Cerebellar cortex (tissue), 1 donor: ENCODE results near the gene NKD2.
"Not testable (repeated sequence)": the region's sequence is repeated elsewhere in the genome, so short reads cannot be mapped to it uniquely, and the experiment has no call there.

Experiments used
- DNase-seq: peaks from one replicate; pipeline ENCODE4 v3.0.0-alpha.2; 2015; ENCODE audit warnings: low spot score

NKD2 gene

DNA sequence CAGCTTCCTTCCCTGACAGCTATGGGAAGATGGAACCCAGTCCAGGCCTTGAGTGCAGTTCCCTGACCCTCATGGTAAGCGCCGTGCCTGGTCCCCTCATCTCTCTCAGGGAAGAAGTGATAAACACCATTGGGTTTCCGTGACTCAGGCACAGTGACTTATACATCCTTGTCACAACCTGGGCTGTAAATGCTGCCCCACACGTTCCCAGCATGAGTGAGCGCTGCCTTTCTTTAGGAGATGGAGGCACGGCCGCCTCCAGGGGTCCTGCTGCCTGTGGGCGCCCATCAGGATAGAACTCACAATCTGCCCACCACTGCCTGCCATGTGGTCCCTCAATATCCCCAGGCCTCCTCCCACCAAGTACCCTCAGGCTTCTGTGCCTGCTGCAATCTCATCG, 8.3 kb upstream of the NKD2 start:
- DNase-seq = no peak

DNA sequence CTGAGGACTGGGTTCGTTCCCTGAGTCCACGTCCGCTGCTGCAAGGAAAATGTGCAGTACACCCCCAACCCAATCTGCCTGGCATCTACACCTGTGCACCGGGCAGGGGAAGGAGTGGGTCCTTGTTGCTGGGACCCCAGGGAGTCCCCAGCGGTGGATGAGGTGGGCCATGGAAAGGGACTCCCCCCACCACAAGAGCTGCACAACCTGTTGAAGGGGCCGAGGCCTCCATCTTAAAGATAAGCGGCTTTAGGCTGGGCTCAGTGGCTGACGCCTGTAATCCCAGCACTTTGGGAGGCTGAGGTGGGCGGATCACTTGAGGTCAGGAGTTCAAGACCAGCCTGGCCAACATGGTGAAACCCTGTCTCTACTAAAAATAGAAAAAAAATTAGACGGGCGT, 7.8 kb upstream of the NKD2 start:
- not testable (repeated sequence) for DNase-seq

DNA sequence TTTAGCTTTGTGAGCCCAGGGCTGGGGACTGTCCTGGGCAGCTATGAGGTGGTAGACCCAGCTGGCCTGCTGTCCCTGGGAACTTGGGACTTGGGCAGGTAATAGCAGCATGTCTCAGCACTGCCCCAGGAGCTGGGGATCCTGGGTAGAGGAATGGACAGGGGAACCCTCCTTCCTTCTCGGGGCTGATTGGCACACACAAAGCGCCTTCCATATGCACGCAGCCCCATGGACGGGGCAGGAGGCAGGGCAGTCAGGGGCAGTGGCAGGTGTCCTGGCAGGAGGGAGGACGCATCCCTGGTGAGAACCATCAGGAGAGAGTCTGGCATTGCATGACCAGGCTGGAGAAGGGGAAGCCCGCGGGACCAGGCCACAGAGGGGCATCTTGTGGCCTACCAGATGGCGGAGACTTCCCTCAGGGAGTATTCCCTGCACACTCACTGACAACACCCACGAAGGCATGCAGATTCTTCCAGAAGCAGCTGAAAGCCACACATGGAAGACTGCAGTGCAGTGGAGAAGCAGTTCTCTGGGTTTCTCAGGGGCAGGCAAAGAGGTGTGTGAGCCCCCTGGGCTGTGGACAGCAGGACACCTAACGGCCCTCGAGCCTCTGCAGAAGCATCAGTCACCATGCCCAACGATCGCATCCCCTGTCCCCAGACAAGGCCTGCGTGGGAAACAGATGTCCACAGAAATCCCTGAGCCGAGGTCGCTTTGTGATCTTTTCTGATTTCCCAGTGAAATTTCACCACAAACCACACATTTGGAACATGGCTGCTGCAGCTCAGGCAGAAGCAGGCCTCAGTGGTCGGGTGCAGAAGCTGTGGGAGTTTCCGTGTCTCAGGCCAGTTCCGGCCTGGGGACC, 7.0 kb upstream of the NKD2 start:
- DNase-seq = no peak

DNA sequence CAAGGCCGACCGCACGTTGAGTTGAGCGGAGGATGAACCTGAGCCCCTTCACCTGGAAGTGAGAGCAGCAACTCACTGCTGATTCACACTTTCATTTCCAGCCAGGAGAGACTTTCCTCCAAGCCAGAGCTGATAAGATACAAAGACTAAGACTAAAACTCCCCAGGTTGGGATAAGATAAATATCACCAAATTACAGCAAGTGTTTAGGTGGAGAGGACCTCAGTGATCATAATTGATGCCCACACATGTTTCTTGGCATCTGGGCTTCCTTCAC, 6.4 kb upstream of the NKD2 start:
- no peak for DNase-seq

DNA sequence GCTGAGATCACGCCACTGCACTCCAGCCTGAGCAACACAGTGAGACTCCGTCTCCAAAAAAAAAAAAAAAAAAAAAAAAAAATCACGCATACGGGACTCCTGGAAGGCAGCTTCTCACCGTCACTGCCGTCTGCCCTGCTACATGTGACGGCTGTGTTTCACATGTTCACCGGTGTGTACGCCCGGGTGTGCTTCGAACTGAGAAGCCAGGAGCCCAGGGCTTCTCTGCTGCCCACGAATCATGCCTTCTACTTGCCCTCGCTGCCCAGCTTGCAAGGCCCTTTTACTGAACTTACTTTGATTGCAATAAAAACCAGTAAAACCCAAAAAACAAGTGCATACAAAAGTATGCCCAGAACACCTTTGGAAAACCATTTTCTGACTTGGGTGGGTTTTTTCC, 5.8 kb upstream of the NKD2 start:
- no peak for DNase-seq

DNA sequence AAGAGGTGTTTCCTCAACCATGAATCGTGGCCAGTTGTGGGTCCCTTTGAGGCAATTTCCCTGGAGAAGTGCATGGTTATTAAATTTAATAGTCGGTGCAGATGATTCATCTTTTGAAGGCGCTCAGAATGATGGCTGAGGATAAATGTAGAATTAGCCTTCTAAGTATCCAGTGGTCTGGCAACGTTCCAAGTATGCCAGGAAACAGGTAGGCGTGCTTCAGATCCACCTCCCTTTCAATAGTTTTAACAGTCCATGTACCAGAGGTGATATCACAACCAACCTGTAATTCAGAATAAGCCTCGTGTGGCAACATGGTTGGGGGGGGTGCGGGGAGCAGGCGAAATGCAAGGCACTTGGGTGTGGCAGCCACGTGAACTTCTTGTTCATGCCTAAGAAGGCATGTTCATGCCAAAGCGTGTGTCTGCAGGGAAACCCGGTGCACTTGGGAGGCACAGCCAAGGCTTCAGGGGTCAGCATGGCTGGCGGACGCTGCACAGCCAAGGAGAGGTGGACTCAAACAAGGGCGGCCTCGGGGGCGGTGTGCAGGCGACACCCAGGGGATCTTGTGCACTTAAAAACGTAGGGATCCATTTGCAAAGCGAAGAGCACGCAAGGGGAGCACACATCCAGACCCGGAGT, 5.2 kb upstream of the NKD2 start:
- DNase-seq = no peak

DNA sequence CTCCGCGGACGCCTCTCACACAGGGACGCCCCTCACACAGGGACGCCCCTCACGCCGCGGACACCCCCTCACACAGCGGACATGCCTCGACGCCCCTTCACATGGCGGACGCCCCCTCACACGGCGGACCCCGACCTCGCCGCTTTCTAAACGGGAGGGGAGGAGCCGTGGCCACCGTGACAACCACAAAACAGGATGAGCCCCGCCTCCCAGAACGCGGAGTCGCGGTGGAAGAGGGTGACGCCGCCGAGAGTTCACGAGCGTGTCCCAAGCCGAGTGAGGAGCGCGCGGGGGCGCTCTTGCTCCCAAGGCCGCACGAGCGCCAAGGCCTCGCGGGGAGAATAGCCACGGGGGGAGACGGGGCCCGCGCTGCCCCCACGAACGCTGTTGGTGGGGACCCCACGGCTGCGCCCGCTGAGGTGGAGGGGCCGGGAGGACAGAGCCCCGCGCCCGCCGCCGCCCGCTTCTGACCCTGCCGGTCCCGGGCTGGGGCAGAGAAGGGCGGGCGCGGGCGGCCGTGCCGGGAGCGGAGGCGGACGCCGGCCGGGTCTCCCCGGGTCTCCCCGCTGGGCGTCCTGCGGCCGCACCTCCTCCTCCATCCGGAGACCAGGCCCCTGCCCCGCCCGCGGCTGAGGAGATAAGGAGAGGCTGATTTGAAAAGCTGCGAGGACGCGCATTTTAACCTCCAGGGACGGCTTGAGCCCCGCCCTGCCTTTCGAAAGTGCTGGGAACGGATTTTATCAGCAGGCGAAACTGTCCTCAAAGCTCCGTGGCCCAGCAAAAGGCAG, 3.9 kb upstream of the NKD2 start:
- DNase-seq = no peak

DNA sequence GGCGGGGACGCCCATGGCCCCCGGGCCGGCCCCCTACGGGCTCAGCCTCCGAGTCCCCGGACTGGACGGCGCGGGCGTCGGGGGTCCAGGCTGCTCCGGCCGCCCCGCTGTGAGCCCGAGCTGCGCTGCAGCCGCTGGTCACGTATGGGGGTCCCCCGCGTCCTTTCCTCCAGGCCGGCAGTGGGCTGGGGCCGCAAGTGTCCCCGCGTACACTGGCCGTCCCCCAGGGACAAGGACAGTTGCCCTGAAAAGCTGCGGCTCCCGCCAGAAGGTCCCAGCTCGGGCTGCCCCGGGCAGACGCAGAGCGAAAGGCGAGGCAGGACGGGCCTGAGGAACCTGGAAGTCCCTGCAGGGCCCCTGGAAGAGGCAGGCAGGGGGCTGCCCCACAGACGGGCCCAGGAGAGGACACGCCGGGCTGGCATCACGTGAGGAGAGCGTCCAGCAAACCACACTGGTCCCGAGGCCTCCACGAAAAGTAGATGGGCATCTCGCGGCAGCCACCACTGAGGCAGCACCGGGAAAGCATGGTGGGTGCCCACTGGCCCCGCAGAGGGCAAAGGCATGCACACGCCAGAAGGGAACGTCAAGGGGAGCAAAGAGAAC, 3.3 kb upstream of the NKD2 start:
- DNase-seq = no peak

DNA sequence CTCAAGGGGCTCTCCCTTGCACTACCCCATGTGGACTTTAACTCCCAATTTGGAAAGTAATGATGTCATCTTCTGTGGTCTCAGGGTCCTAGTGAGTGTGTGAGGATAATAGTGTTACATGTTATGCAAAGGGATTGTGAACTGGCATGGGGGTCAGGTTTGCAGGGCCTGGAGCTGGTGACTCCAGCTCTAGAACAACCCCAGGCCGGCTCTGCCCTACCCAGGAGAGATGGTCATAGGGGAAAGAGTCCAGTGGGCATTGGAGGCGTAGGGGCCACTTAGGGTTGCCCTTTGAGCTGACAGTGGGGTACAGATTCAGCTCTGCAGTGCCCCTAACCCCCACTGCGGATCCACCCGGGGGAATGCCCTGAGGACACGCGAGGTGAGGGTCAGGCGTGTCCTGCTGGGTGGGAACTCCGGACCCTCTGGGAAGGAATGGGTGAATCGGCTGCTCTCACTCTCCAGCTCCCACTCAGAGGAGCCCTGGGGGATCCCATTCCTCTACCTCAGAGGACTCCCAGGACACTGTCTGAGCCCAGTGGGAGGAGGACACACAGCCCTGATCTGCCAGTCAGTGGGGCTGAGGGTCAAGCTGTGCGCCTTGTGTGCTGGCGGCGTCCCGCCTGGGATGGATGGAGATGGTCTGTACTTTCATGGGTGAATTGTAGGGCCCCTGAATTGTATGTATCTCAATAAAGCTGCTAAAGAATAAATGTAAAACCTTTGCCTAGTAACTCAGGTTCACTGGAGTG, 2.5 kb upstream of the NKD2 start:
- no peak for DNase-seq

DNA sequence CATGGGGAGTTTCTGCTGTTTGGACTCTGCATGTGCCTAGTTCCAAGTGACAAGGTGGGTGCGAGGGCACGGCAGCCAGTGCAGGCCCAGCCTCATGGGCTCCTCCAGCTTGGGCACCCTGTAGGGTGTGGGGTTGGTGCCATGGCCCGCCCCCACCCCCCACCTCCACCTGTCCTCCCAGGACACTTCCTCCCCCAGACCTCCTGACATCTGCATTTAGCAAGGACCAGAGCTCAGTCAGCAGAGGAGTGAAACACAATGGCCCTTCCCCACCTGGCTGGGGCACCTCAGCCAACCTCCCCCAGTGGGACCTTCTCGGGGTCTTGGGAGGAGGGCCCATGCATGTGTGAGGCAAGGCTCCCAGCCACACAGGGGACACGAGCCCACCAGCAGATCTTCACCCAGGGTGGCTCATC, 1.9 kb upstream of the NKD2 start:
- no peak for DNase-seq

DNA sequence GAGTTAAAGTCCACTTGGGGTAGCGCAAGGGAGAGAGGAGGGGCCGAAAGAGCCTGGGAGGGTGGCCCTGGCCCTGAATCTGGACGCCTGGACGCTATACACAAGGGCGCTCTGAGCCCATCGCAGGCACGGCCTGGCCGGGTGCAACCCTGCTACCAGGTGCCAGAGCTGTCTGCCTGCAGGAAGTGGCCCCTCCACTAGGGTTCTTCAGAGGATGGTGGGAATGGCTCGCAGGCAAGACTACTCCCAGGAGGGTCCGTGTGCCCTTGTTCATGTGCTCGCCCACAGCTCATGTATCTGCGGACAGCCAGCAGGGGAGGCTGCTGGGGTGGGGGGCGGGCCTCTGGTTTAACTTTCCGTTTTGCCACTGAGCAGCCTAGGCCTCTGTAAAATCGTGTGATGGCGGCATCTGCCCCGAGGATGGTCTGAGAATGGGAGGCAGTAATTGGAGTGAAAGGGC, 1.4 kb upstream of the NKD2 start:
- DNase-seq = no peak

DNA sequence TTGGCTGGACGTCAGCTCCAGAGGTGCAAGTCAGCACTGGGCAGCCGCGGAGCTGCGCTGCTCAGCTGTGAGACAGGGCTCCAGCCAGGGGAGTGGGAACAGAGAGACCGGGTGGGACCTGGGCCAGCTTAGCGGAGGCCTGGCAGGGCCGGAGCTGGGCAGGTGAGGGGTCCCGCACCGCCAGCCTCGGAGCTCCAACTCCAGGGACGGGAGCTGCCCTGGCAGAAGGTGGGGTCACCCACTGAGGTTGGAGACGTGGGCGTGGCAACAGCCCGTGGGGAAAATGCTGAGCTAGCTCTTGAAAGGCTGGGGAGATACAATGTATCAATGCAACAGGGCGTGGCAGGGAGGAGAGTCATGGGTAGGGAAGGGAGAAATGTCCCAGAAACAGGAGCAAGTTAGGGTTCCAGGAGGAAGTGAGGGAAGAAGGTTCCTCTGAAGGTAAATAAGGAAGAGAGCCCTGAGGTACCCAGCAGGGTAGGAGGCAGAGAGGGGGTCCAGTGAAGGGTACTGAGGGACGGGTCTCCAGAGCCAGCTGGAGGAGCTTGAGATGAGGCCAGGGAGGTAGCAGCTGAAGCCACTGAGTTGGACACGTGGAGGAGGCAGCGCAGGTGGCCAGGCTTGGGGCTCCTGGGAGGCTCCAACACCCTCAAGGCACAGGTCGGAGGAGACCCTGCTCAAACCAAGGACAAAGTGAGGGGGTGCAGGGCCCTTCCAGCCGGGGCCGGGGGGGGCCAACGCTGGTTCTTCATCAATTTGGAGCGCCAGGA, 736 bp upstream of the NKD2 start:
- DNase-seq = no peak

DNA sequence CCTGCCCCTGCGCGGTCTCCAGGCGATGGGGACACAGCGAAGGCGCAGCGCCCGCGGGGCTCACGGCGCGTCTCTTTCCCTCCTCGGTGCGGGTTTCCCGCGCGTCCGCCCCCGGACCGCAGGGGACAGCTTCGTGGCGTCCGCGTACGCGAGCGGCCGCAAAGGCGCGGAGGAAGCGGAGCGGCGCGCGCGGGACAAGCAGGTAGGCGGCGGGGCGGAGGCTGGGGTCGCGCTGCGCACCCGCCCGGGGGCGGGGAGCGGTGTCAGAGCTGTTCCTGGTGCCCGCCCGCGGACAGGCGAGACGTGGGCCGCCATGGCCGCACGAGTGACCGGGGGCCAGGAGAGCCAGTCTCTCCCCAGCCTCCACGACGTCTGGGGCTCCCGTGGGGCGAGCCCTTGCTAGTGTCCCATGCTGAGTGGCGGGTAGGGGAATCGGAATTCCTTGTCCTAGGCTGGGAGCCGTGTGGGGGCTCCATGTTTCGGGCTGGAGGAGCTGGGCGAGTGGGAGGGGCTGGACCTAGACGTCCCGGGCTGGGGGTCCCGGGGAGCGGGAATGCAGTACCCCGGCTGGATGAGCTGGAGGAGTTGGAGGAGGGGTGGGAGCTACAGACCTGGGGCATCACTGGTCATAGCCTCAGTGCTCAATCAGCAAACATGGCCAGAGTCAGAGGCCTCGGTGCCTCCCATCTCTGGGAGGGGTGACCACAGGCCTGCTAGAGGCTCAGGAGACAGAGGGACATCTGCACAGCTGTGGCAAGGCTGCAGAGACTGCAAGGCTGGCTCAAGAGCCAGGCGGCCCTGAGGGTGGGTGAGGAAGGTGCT, 968 bp downstream of the NKD2 start:
- DNase-seq = no peak

DNA sequence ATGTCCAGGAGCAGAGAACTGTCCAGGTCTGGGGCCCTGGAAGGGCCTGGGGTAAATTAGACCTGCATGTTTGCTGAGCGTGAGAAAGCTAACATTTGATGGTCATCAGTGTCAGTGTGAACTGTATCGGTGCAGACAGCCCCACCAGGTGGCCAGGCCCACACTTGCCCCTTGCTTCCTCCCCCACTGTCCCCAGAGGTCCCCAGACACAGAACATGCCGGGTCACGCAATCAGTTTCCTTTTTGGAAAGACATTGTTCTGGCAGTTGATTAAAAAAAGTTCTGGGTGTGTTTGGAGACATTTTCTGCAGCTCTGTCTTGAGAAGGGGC, 1.5 kb downstream of the NKD2 start:
- no peak for DNase-seq

DNA sequence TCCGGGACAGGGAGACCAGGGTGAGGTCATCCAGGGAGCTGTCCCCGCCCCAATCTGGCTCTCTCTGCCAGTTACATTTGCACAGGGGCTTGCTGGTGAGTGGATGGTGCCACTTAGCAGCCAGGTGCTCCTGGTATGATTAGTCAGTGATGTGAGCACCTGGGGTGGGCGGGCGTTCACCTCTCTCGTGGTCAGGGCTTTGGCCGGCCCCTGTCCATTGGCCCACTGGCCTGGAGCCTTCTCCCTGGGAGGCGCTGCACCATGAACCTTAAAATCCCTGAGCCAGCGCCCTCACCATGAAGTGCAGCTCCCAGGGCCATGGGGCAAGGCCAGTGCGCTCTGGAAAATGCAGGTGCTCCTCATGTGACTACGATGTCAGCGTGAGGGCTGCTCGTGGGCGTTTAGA, 2.0 kb downstream of the NKD2 start:
- no peak for DNase-seq

DNA sequence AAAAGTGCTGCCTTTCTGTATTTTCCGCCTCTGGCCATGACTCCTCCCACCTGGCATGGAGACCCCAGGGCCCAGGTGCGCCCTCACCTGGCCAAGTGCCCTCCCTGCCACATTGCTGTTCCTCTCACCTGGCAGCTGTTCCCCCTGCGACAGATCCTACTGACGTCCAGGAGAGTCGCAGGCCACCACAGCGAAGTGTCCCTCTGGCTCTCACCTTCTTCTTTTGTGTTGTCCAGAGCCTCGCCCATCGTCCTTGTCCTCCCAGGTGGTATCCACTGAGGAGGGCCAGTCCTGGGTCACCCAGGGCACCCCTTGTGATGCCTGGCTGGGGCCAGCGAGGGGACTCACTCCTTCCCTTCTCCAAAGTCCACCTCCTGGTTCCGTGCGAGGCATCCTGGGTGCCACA, 2.6 kb downstream of the NKD2 start:
- peak; percentile 39 for DNase-seq

DNA sequence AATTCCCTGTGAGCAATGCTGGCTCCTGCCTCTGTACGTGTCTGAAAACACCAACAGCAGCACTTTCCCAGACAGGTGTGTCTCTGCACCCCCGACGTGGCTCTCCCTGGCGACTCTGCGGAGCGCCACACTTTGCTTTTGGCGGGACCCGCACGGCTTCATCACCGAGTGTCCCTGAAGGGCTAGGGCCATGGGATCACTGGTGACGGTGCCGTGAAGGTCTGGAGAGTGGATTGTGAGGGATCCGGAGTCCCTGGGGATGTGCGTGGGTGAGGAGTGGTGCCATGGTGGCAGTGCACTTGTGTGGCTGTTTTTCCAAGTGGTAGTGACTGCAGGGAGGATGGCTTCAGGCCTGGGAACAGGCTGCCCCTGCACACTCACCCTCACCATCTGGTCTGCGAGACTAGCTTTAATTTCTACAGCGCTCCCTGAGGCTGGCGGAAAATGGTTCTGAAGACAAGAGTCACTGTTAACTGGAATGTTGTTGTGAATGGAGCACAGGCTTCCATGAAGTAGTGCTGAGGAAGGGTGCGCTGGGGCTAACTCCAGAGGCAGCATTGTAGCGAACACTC, 3.2 kb downstream of the NKD2 start:
- DNase-seq = no peak

DNA sequence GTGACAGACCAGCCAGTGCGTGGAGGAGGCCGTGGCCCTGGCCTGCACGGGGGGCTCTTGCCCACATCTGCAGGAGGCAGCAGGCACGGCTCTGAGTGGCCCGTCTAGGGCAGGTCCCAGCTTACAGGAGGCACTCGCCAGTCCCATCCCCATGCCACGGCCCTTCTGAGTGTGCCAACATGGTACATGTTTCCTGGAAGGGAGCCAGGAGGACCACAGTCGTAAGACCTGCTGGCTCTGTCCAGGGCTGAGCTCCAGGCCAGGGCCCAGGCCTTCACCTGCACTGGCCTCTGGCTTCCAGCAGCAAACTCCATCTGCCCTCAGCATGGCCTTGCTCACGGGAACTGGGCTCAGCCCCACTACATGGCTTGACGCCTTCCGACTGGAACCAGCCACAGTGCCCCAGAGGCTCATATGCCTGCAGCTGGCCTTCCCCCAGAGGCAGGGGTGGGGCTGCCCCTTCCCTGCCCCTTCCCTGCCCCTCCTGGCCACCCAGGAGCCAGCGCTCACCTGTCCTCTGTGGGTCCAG, 3.8 kb downstream of the NKD2 start:
- DNase-seq = no peak

DNA sequence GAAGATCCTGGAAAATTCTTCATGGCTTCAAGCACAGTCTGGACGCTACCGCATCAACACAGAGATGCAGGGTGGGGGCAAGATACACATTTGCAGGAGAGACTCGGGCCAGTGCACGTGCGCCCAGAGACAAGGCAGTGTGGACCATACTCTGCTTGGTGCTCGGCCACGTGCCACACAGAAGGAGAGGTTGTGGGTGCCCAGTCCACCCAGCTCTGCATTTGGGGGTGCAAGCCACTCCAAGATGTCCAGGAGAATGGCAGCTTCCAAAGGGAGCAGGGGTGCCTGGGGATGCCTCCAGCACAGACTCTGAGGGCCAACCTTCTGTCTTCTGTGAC, 4.3 kb downstream of the NKD2 start:
- no peak for DNase-seq
